Bronchial epithelial cell (primary cell): Measurements from ENCODE around the gene MAPKBP1. TPM values are rescaled to one million over a fixed set of nuclear protein-coding genes. Genes with fewer than 3 reads are reported as not detected.

Experiments
- DNase-seq: peaks from one replicate; pipeline ENCODE4 v3.0.0-alpha.2; 2010; ENCODE audit warnings: low read depth
- FAIRE-seq: peaks from 2 replicates; lab custom pipeline; 2011; peaks lifted over from hg19 to GRCh38; lab: Jason Lieb, UNC
- H3K27me3 ChIP-seq: 2 replicates; pipeline ENCODE4 v1.5.1; 2011; ENCODE audit warnings: low read length; ENCODE audit not compliant: control insufficient read depth, insufficient read depth
- H3K36me3 ChIP-seq: 2 replicates; pipeline ENCODE4 v1.5.1; 2011; ENCODE audit warnings: low read length; ENCODE audit not compliant: control insufficient read depth, insufficient read depth
- H3K4me3 ChIP-seq: 2 replicates; pipeline ENCODE4 v1.5.1; 2011; ENCODE audit warnings: mild to moderate bottlenecking, low read depth, low read length, control low read depth
- total RNA-seq: library from RNA; depleted of rRNA; stranded (reverse); fragments of >200 nt; gene quantifications from 2 replicates; pipeline ENCODE4 v1.2.1, GENCODE V29; 2014
- TF ChIP-seq, protein P1 (sequence below): IDR thresholded peaks from 2 replicates; pipeline ENCODE4 v1.5.1; 2011; ENCODE audit warnings: mild to moderate bottlenecking, moderate library complexity, low read length, control low read depth, inconsistent platforms; ENCODE audit not compliant: insufficient read depth, severe bottlenecking

The MAPKBP1 gene
- total RNA-seq, 1 donor from 2014 or later = 12.9 TPM

DNA sequence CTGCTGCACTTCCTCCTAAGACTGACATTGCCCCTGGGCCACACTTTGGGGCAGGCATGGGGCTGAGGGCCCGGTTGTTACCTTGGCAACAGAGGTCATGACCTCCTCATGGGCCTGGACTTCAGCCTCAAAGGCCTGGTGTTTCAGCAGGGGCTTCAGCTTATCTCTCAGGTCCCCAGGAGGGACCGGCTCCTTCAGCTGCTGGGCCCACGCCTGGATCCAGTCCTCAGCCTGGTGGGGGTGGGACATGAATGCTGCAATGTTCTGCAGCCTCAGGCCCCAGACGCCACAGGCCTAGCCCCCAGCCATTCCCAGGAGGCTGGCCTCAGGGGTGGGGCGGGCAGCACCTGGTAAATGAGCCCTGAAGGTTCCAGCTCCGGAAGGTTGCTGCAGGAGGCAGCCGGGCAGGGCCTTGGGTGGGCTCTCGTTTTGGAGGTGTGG lies 92.0 kb downstream of the MAPKBP1 start:
- FAIRE-seq (no peak), DNase-seq (no peak)
- no peak overlapping the region for H3K4me3 ChIP-seq
- no peaks in the 10 kb centered on the region for H3K36me3 ChIP-seq
- TF ChIP-seq, protein P1, sequence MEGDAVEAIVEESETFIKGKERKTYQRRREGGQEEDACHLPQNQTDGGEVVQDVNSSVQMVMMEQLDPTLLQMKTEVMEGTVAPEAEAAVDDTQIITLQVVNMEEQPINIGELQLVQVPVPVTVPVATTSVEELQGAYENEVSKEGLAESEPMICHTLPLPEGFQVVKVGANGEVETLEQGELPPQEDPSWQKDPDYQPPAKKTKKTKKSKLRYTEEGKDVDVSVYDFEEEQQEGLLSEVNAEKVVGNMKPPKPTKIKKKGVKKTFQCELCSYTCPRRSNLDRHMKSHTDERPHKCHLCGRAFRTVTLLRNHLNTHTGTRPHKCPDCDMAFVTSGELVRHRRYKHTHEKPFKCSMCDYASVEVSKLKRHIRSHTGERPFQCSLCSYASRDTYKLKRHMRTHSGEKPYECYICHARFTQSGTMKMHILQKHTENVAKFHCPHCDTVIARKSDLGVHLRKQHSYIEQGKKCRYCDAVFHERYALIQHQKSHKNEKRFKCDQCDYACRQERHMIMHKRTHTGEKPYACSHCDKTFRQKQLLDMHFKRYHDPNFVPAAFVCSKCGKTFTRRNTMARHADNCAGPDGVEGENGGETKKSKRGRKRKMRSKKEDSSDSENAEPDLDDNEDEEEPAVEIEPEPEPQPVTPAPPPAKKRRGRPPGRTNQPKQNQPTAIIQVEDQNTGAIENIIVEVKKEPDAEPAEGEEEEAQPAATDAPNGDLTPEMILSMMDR = no peak
- H3K27me3 ChIP-seq = no peaks in the 10 kb centered on the region

DNA sequence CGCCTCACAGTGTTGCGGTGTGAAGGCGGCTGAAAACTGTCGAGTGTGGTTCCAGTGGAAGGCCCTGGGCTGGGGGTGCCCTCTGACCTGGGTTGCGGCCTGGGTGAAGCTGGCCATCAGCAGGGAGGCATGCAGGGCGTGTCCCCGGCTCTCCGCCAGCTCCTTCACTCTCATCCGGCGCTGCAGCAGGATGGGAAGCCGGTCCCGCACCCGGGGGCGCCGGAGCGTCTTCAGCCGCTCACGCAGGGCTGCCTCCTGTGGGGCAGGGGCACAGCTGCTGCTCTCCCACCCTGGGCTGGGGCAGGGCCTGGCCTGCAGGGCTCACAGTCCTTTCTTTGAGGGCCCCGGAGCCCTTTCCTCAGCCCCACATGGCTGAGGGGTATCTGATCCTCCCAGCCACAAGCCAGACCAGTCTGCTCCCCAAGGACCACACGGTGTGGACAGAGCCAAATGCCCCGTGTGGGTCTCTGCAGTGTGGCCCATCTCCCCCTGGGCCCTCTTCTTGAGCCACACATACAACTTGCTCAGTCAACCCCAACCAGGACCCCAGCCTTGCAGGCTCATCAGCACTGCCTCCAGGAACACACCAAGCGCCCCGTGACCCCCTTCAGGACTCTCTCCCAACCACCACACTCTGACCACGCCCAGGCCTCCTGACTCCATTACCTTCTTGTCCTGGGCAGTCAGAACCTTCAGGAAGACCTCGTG lies 92.7 kb downstream of the MAPKBP1 start:
- TF ChIP-seq, protein P1 = no peak
- Histone ChIP-seq H3K36me3 (no peaks in the 10 kb centered on the region), H3K4me3 (no peak overlapping the region), H3K27me3 (no peaks in the 10 kb centered on the region)
- FAIRE-seq (no peak), DNase-seq (no peak)

DNA sequence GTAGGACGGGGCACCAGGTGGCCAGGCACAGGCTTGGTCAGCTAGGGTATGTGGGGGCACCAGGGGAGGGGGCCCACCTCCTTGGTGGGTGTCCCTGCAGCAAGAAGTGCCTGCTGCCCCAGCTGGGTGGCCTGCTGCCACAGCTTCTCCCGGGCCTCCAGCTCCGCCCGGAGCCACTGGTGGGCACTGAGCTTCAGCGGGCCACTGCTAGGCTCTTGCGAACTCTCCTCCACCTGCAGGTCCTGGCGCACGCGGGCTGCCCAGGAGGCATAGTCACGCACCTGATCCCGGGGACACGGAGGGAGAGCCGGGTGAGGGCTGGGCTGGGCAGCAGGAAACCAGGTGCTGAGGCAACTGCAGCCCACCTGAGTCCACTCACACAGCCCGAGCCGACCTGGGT lies 94.0 kb downstream of the MAPKBP1 start:
- no peak for DNase-seq
- no peak for FAIRE-seq
- Histone ChIP-seq H3K27me3 (no peaks in the 10 kb centered on the region), H3K36me3 (no peaks in the 10 kb centered on the region), H3K4me3 (no peak overlapping the region)
- TF ChIP-seq, protein P1 = no peak

DNA sequence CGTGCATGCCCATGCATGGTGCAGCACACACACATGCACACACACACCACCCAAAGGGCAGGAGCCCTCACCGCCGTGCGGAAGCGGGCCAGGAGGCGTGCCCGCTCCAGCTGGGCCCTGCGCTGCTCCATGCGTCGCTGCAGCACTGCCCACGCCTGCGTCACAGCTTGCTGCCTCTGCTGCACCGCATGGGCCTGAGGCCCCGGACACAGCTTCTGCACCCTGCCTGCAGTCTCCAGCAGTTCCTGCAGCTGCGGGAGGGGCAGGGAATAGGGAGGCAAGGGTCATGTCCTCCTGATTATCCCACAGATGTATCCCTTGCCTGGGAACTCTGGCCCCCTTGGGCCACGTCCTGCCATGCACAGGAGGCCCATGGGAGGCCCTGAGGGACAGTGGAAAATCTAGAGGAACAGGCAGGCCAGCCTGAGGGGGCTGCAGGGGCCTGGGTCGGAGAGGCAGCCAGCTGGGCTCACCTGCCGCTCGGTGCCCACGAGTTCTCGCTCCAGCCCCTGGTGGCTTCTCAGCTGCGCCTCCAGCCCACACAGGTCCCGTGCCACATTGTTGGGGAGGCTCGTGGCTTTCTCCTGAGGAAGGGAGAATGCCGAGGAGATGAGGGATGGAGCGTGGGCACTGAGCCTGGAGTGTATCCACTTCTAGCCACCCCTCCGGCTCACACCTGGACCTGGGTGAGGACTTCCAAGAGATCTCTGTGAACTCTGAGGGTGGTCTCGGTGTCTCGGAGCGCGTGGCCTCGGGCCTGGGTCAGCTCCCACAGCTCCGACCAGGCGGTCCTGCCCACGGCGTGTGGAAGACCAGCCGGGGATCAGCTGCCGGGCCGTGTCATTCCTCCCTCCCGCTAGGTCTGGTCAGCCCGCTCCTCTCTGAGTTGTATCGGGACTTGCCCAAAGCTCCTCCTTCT lies 95.7 kb downstream of the MAPKBP1 start:
- TF ChIP-seq, protein P1 = no peak
- Histone ChIP-seq H3K4me3 (no peak overlapping the region), H3K27me3 (no peaks in the 10 kb centered on the region), H3K36me3 (no peaks in the 10 kb centered on the region)
- DNase-seq (no peak), FAIRE-seq (no peak)

DNA sequence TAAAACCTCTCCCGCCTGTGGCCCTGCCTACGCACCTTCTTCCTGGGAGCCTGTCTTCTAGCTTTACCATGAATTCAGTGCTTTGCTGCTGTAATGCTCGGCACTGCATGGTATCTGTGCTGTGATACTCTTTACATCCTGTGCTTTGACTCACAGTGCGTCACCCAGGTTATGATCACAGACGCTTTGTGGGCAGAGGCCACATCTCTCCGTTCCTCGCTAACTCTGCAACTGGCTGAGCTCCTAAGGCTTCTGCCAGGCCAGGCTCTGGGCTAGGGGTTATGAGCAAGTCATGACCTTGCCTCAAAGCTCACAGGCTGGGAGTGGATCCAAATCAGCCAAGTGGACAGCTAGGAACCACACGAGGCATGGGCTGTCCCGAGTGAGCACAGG lies 96.4 kb downstream of the MAPKBP1 start:
- Histone ChIP-seq H3K36me3 (no peaks in the 10 kb centered on the region), H3K27me3 (no peaks in the 10 kb centered on the region), H3K4me3 (no peak overlapping the region)
- FAIRE-seq (peak; percentile 95), DNase-seq (peak; percentile 94)
- TF ChIP-seq, protein P1 = no peak
